ENCODE results near the gene ANKFN1.

The ANKFN1 gene

DNA sequence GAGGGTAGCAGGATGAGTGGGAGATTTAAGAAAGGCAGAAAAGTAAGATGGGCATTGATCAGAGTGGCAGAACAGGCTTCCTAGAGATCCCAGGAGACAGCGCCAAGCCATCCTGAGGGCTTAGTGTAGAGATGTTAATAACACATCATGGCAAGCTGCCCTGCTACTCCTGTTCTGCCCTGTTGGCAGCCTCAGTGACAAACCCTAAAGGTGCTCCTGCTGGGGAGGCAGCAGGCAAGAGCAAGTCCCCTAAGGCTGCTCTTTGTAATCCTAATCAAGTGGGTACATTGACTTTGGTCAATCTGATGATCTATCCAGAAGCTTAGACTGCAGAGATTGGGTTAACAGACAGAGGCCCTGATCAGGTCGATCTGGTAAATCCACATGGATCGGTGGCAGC lies 16.3 kb downstream of the ANKFN1 start:
- H2AFZ ChIP-seq (ENCODE audit: low read depth, low read length, severe bottlenecking): no peak overlapping the region

DNA sequence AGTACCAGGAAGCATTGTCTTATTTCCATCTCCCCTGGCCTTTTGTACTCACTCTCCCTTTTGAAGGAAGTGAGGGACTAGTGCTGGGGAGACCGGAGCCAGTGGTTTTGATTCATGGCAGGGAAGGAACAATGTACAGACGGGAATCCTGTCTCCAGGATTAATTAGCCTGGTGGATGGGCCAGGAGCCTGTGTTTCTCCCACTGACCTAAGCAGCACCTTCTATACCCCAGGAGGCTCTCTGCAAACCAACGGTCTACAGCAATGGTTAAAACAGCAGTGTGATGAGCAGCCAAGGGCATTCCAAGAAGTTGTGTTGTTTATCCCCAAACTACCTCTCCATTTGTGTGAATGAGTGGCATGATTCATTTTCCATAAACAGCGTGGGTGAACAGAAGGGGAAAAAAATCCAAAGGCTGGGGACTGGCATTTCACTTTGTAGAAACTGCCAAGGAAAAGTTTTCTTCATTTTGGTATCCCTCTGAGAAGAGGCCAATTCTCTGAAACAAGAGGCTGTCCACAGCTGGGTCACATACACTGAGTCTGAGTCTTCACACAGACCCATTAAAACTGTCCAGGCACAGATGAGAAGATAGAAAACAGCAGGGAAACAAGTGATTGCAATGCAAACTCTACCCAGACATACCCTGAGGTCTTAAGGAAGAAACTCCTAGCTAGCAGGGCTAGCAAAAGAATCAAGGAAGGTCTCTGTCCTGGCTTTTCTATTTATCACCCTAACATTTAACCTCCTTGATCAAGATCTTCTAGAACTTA lies 18.1 kb downstream of the ANKFN1 start:
- H3K27me3 ChIP-seq (ENCODE audit: low read length): no peaks in the 10 kb centered on the region
- no peaks in the 10 kb centered on the region for H3K9me3 ChIP-seq (ENCODE audit: insufficient read depth, low read length)
- H3K27ac ChIP-seq (ENCODE audit: low read depth, low read length): no peak overlapping the region
- no peak overlapping the region for H3K4me3 ChIP-seq (ENCODE audit: insufficient read depth, low read length, poor library complexity, severe bottlenecking)
- H3K9me2 ChIP-seq (replicated peaks; ENCODE audit: insufficient read depth, low read length): no peaks in the 10 kb centered on the region
- H3K36me3 ChIP-seq (ENCODE audit: low read length): no peaks in the 10 kb centered on the region
- H2AFZ ChIP-seq (ENCODE audit: low read depth, low read length, severe bottlenecking): no peak overlapping the region
- H3F3A ChIP-seq (ENCODE audit: insufficient read depth): no peaks in the 10 kb centered on the region
- H3K79me2 ChIP-seq (ENCODE audit: insufficient read depth, low read length): no peaks in the 10 kb centered on the region
- H3K4me2 ChIP-seq (ENCODE audit: low read depth, low read length, poor library complexity, severe bottlenecking): no peak overlapping the region
- no peak for TF ChIP-seq EZH2phosphoT487 (conservative IDR thresholded peaks at IDR 0.05; ENCODE audit: low read length)
- TF ChIP-seq, protein P1, sequence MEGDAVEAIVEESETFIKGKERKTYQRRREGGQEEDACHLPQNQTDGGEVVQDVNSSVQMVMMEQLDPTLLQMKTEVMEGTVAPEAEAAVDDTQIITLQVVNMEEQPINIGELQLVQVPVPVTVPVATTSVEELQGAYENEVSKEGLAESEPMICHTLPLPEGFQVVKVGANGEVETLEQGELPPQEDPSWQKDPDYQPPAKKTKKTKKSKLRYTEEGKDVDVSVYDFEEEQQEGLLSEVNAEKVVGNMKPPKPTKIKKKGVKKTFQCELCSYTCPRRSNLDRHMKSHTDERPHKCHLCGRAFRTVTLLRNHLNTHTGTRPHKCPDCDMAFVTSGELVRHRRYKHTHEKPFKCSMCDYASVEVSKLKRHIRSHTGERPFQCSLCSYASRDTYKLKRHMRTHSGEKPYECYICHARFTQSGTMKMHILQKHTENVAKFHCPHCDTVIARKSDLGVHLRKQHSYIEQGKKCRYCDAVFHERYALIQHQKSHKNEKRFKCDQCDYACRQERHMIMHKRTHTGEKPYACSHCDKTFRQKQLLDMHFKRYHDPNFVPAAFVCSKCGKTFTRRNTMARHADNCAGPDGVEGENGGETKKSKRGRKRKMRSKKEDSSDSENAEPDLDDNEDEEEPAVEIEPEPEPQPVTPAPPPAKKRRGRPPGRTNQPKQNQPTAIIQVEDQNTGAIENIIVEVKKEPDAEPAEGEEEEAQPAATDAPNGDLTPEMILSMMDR (IDR thresholded peaks at IDR 0.05; ENCODE audit: insufficient read depth, low read length, poor library complexity, severe bottlenecking): no peak
- no peaks in the 10 kb centered on the region for H4K20me1 ChIP-seq (ENCODE audit: low read depth, low read length)
- no peak overlapping the region for H3K9ac ChIP-seq (ENCODE audit: low read length)

More for the DNA sequence above, 16.3 kb downstream of the ANKFN1 start:
- Histone ChIP-seq H3K9me2 (replicated peaks; ENCODE audit: insufficient read depth, low read length) (no peaks in the 10 kb centered on the region), H3K9me3 (ENCODE audit: insufficient read depth, low read length) (no peaks in the 10 kb centered on the region), H3K27ac (ENCODE audit: low read depth, low read length) (no peak overlapping the region), H3K79me2 (ENCODE audit: insufficient read depth, low read length) (no peaks in the 10 kb centered on the region), H3K36me3 (ENCODE audit: low read length) (no peaks in the 10 kb centered on the region), H4K20me1 (ENCODE audit: low read depth, low read length) (no peaks in the 10 kb centered on the region), H3K27me3 (ENCODE audit: low read length) (no peaks in the 10 kb centered on the region), H3K4me3 (ENCODE audit: insufficient read depth, low read length, poor library complexity, severe bottlenecking) (no peak overlapping the region), H3K9ac (ENCODE audit: low read length) (no peak overlapping the region), H3F3A (ENCODE audit: insufficient read depth) (no peaks in the 10 kb centered on the region), H3K4me2 (ENCODE audit: low read depth, low read length, poor library complexity, severe bottlenecking) (no peak overlapping the region)
- TF ChIP-seq, protein P1 (IDR thresholded peaks at IDR 0.05; ENCODE audit: insufficient read depth, low read length, poor library complexity, severe bottlenecking): no peak

DNA sequence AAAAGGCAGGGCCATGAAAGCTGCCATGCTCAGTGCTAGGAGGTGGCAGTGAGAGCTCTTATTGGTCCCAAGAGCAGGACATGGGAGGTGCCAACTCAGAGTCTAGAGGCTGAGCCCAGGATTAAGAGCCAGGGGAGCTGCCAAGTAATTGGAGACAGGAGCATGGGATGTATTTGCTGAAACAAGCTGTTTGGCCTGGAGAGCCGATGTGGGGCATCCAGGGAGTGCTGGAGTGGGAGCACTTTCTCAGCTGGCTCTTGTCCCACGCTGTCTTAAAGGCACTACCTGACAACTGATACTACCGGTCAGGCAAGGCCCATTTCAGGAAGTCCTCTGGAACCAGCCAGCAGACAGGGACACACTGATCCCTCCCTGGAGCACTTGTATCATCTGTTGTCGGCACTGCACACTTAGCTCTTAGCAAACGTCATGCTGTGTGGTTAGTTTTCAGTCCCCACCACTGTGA lies 19.3 kb downstream of the ANKFN1 start:
- H3K9ac ChIP-seq (ENCODE audit: low read length): no peak overlapping the region
- H3K27me3 ChIP-seq (ENCODE audit: low read length): no peaks in the 10 kb centered on the region
- no peaks in the 10 kb centered on the region for H4K20me1 ChIP-seq (ENCODE audit: low read depth, low read length)
- H3K79me2 ChIP-seq (ENCODE audit: insufficient read depth, low read length): no peaks in the 10 kb centered on the region
- no peak overlapping the region for H3K4me3 ChIP-seq (ENCODE audit: insufficient read depth, low read length, poor library complexity, severe bottlenecking)
- H3K36me3 ChIP-seq (ENCODE audit: low read length): no peaks in the 10 kb centered on the region
- no peak overlapping the region for H3K27ac ChIP-seq (ENCODE audit: low read depth, low read length)
- H2AFZ ChIP-seq (ENCODE audit: low read depth, low read length, severe bottlenecking): no peak overlapping the region
- no peak for TF ChIP-seq EZH2phosphoT487 (conservative IDR thresholded peaks at IDR 0.05; ENCODE audit: low read length)
- TF ChIP-seq, protein P1 (IDR thresholded peaks at IDR 0.05; ENCODE audit: insufficient read depth, low read length, poor library complexity, severe bottlenecking): no peak
- H3F3A ChIP-seq (ENCODE audit: insufficient read depth): no peaks in the 10 kb centered on the region
- H3K9me3 ChIP-seq (ENCODE audit: insufficient read depth, low read length): no peaks in the 10 kb centered on the region
- H3K4me2 ChIP-seq (ENCODE audit: low read depth, low read length, poor library complexity, severe bottlenecking): no peak overlapping the region
- H3K9me2 ChIP-seq (replicated peaks; ENCODE audit: insufficient read depth, low read length): no peaks in the 10 kb centered on the region

Data from SU-DHL-6 (cell line).